ENCODE measurements around the gene FFAR2.

Gene FFAR2

GRCh38 chr19:35447606-35448469, at the start of gene FFAR2:
Gene FFAR2 (plus strand): TSS chr19:35448257. CDS start chr19:35449715, 1,458 bp downstream.
- DNase-seq (ENCODE audit: low spot score) = no peak
- no peak for TF ChIP-seq CTCF (IDR thresholded peaks at IDR 0.05; ENCODE audit: extremely low read depth, missing control alignments)

GRCh38 chr19:35398570-35398969, 49.5 kb upstream of the FFAR2 start:
- no peak for DNase-seq (ENCODE audit: low spot score)
- TF ChIP-seq CTCF (IDR thresholded peaks at IDR 0.05; ENCODE audit: extremely low read depth, missing control alignments) = no peak

- TF ChIP-seq CTCF (IDR thresholded peaks at IDR 0.05; ENCODE audit: extremely low read depth, missing control alignments) = no peak
- no peak for DNase-seq (ENCODE audit: low spot score)
Measured at GRCh38 chr19:35399231-35399630, 48.8 kb upstream of the FFAR2 start.

GRCh38 chr19:35399948-35400772, 47.9 kb upstream of the FFAR2 start:
- DNase-seq (ENCODE audit: low spot score) = no peak
- no peak for TF ChIP-seq CTCF (IDR thresholded peaks at IDR 0.05; ENCODE audit: extremely low read depth, missing control alignments)

GRCh38 chr19:35400773-35401100, 47.3 kb upstream of the FFAR2 start:
- no peak for TF ChIP-seq CTCF (IDR thresholded peaks at IDR 0.05; ENCODE audit: extremely low read depth, missing control alignments)

GRCh38 chr19:35401416-35401815, 46.6 kb upstream of the FFAR2 start:
- peak; percentile 44 for DNase-seq (ENCODE audit: low spot score)

More at GRCh38 chr19:35400773-35401100, 47.3 kb upstream of the FFAR2 start:
- DNase-seq (ENCODE audit: low spot score) = no peak

GRCh38 chr19:35403116-35403760, 44.8 kb upstream of the FFAR2 start:
- TF ChIP-seq CTCF (IDR thresholded peaks at IDR 0.05; ENCODE audit: extremely low read depth, missing control alignments) = no peak

More at GRCh38 chr19:35403116-35403760, 44.8 kb upstream of the FFAR2 start:
- no peak for DNase-seq (ENCODE audit: low spot score)

Data from GM20000 (cell line).